Mucosa of rectum (tissue), 2 donors: ENCODE measurements around the gene EIF3K.
A peak's percentile ranks its signal among the peaks of the same experiment; 100 is the strongest.
"Not testable (repeated sequence)": the region's sequence is repeated elsewhere in the genome, so short reads cannot be mapped to it uniquely, and the experiment has no call there.

Experiments
- H3K27ac ChIP-seq, 2 donors: one replicate each; pipeline ENCODE4 v1.7.0; 2013; ENCODE audit warnings: inconsistent platforms in 2 of 2, low read depth in 2 of 2, low read length in 2 of 2
- H3K27me3 ChIP-seq, 2 donors: one replicate each; pipeline ENCODE4 v1.7.0; 2013; ENCODE audit warnings: low read length in 2 of 2; ENCODE audit not compliant: control insufficient read depth in 2 of 2, insufficient read depth in 2 of 2
- H3K36me3 ChIP-seq, 2 donors: one replicate each; pipeline ENCODE4 v1.7.0; 2013; ENCODE audit warnings: low read length in 2 of 2; ENCODE audit not compliant: control insufficient read depth in 2 of 2, insufficient read depth in 2 of 2
- H3K4me1 ChIP-seq, 2 donors: one replicate each; pipeline ENCODE4 v1.7.0; 2013; ENCODE audit warnings: low read length in 2 of 2, mild to moderate bottlenecking in 1 of 2; ENCODE audit not compliant: control insufficient read depth in 2 of 2, insufficient read depth in 2 of 2
- H3K4me3 ChIP-seq, 2 donors: one replicate each; pipeline ENCODE4 v1.7.0; 2013; ENCODE audit warnings: low read length in 2 of 2
- H3K9ac ChIP-seq, 2 donors: one replicate each; pipeline ENCODE4 v1.7.0; 2013; ENCODE audit warnings: low read length in 2 of 2, low read depth in 1 of 2, mild to moderate bottlenecking in 1 of 2
- H3K9me3 ChIP-seq, 2 donors: one replicate each; pipeline ENCODE4 v1.7.0; 2013; ENCODE audit warnings: low read length in 2 of 2; ENCODE audit not compliant: control insufficient read depth in 2 of 2
- donor health status: healthy.
- donor health status: Normal muscosa, but diverticular disease.

EIF3K gene

GRCh38 chr19:38617764-38618589 is 1.0 kb upstream of the EIF3K start, which contains the start of gene MAP4K1:
Gene MAP4K1 (minus strand): TSS chr19:38617953. CDS start chr19:38617895, 58 bp downstream.
- Histone ChIP-seq H3K36me3 (peaks cover 13 to 21% of the 10 kb centered on the region in 2 donors), H3K27ac (peak within 1 kb of the TSS; percentile 16 to 84), H3K4me1 (peaks cover 16 to 18% of the 10 kb centered on the region in 2 donors), H3K27me3 (no peaks in the 10 kb centered on the region), H3K4me3 (peak within 1 kb of the TSS; percentile 65 to 100), H3K9ac (peak within 1 kb of the TSS; percentile 50 to 80), H3K9me3 (no peaks in the 10 kb centered on the region)

- Histone ChIP-seq H3K9ac (peak overlapping the region; percentile 95 to 98), H3K9me3 (no peaks in the 10 kb centered on the region), H3K4me1 (peaks cover 16 to 18% of the 10 kb centered on the region in 2 donors), H3K27me3 (no peaks in the 10 kb centered on the region), H3K36me3 (peaks cover 22 to 33% of the 10 kb centered on the region in 2 donors), H3K4me3 (peak overlapping the region; percentile 99 to 100), H3K27ac (peak overlapping the region; percentile 84 to 88)
Measured at GRCh38 chr19:38619361-38620174, 580 bp downstream of the EIF3K start.

- Histone ChIP-seq H3K4me3 (no peak overlapping the region), H3K9ac (no peak overlapping the region), H3K27me3 (no peaks in the 10 kb centered on the region), H3K9me3 (no peaks in the 10 kb centered on the region), H3K4me1 (peaks cover 5 to 7% of the 10 kb centered on the region in 2 donors), H3K36me3 (peaks cover 48 to 73% of the 10 kb centered on the region in 2 donors), H3K27ac (no peak overlapping the region)
Measured at GRCh38 chr19:38624822-38625221, 5.8 kb downstream of the EIF3K start.

- Histone ChIP-seq H3K9ac (no peak overlapping the region), H3K36me3 (peaks cover 41 to 72% of the 10 kb centered on the region in 2 donors), H3K4me3 (no peak overlapping the region), H3K27me3 (no peaks in the 10 kb centered on the region), H3K4me1 (no peaks in the 10 kb centered on the region), H3K9me3 (no peaks in the 10 kb centered on the region), H3K27ac (no peak overlapping the region)
Measured at GRCh38 chr19:38626401-38626800, 7.4 kb downstream of the EIF3K start.

GRCh38 chr19:38629568-38629967 is 10.6 kb downstream of the EIF3K start:
- no peaks in the 10 kb centered on the region for H3K27me3 ChIP-seq
- H3K36me3 ChIP-seq, result peaks cover 36 to 59% of the 10 kb centered on the region in 2 donors

GRCh38 chr19:38631301-38631700 is 12.3 kb downstream of the EIF3K start:
- H3K27me3 ChIP-seq, H3K9ac ChIP-seq, H3K4me3 ChIP-seq, H3K27ac ChIP-seq, H3K9me3 ChIP-seq: not testable (repeated sequence)
- Histone ChIP-seq H3K4me1 (peaks cover 10 to 11% of the 10 kb centered on the region in 2 donors), H3K36me3 (peaks cover 33 to 53% of the 10 kb centered on the region in 2 donors)

More at GRCh38 chr19:38629568-38629967, 10.6 kb downstream of the EIF3K start:
- H3K9me3 ChIP-seq, result no peaks in the 10 kb centered on the region
- H3K27ac ChIP-seq, result no peak overlapping the region
- no peak overlapping the region for H3K9ac ChIP-seq
- H3K4me3 ChIP-seq, result no peak overlapping the region
- peaks cover 0 to under 1% of the 10 kb centered on the region in 2 donors for H3K4me1 ChIP-seq

- H3K27ac ChIP-seq, H3K27me3 ChIP-seq, H3K9me3 ChIP-seq, H3K4me3 ChIP-seq, H3K9ac ChIP-seq: not testable (repeated sequence)
- Histone ChIP-seq H3K4me1 (peaks cover 16 to 17% of the 10 kb centered on the region in 2 donors), H3K36me3 (peaks cover 26 to 49% of the 10 kb centered on the region in 2 donors)
Measured at GRCh38 chr19:38631811-38632475, 13.0 kb downstream of the EIF3K start.

GRCh38 chr19:38632476-38633213 is 13.7 kb downstream of the EIF3K start:
- peaks cover 17 to 20% of the 10 kb centered on the region in 2 donors for H3K4me1 ChIP-seq
- H3K27ac ChIP-seq, result no peak overlapping the region
- no peak overlapping the region for H3K4me3 ChIP-seq
- no peaks in the 10 kb centered on the region for H3K27me3 ChIP-seq
- peaks cover 26 to 43% of the 10 kb centered on the region in 2 donors for H3K36me3 ChIP-seq
- H3K9ac ChIP-seq, result no peak overlapping the region
- no peaks in the 10 kb centered on the region for H3K9me3 ChIP-seq

- H3K9me3 ChIP-seq, result no peaks in the 10 kb centered on the region
- peak overlapping the region in 1 of 2 donors; percentile 50 for H3K9ac ChIP-seq
- no peak overlapping the region for H3K4me3 ChIP-seq
- H3K4me1 ChIP-seq, result peaks cover 20 to 21% of the 10 kb centered on the region in 2 donors
- peak overlapping the region in 1 of 2 donors; percentile 26 for H3K27ac ChIP-seq
- peaks cover 15 to 25% of the 10 kb centered on the region in 2 donors for H3K36me3 ChIP-seq
- H3K27me3 ChIP-seq, result no peaks in the 10 kb centered on the region
Measured at GRCh38 chr19:38634757-38635482, 15.9 kb downstream of the EIF3K start.
